Transverse colon (tissue), 3 donors: ENCODE data around the gene BRSK2.

Experiments used
- CTCF ChIP-seq, 5 experiments: fragments of 200-600 bp in 3 of 5; fragments of 450-650 bp in 2 of 5; sonication (generic) in 3 of 5; IDR thresholded peaks; 1 replicate in 2 of 5; 2 replicates in 3 of 5; pipeline ENCODE4 v1.5.1; 2016 to 2017; ENCODE audit warnings: antibody characterized with exemption in 5 of 5, inconsistent platforms in 3 of 5, mild to moderate bottlenecking in 2 of 5, moderate library complexity in 1 of 5
- EP300 ChIP-seq: sonication (generic); formaldehyde crosslinking; IDR thresholded peaks from one replicate; pipeline ENCODE4 v1.6.1; 2017; ENCODE audit warnings: antibody characterized with exemption, low read depth
- POLR2A ChIP-seq: fragments of 450-650 bp; IDR thresholded peaks from one replicate; pipeline ENCODE4 v1.6.1; 2016; ENCODE audit warnings: antibody characterized with exemption, mild to moderate bottlenecking, moderate library complexity

- TF ChIP-seq POLR2A: no peak
- TF ChIP-seq CTCF (IDR thresholded peaks at IDR 0.05): no peak
- no peak for TF ChIP-seq EP300
Measured at GRCh38 chr11:1452744-1453143, 63.0 kb downstream of the BRSK2 start.
